ENCODE data around the gene NUMB.
"Not testable (repeated sequence)": the region's sequence is repeated elsewhere in the genome, so short reads cannot be mapped to it uniquely, and the experiment has no call there.

Gene NUMB

DNA sequence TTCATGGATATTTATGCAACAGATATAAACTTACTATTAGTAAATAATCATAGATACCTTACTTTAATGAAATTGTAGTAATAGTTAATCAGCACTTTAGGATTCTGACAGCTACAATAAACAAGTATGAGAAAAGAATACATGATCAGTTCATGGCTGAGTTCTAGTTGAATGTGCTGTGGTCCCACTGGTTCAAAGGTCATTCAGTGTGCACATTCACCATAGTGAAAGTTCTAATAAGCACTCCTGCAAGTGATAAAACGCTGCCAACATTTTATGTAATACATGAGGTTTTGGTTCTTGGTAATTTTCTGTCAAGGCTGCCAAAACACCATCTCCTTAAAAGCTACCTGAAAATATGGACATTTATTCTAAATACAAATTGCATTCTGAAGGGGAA, 92.6 kb downstream of the NUMB start:
- DNase-seq (ENCODE audit: low read depth in 2 of 2, low spot score in 1 of 2) = no peak

DNA sequence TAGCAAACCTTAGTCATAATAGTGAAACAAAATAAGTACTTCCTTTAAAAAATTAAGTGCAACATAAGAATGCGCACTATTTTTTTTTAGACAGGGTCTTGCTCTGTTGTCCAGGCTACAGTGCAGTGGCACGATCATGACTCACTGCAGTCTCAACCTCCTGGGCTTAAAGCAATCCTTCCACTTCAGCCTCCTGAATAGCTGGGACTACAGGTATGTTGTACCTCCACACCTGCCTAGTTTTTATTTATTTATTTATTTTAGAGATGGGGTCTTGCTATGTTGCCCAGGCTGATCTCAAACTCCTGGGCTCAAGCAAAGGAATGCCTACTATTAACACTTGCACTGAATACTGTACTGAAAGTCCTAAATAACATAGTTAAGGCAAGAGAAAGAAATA, 93.8 kb downstream of the NUMB start:
- DNase-seq (ENCODE audit: low read depth in 2 of 2, low spot score in 1 of 2) = no peak

DNA sequence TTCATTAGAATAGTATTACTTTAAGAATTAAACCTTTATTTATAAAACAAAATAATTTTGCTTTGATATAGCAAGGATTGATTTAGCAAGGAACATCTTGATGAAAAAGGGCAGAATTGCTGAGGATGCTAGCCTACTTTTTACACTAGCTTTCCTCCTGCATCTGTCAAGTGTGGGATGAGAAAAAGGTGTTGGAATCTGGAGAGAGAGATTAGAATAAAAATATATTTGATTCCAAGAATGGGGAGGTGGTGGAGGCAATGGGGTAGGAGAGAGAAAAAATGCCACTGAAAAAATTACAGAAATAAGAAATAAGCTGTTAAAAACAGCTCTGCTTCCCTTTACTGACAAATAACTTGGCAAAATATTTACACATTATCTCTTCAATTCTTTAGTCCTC, 98.9 kb downstream of the NUMB start:
- no peak for DNase-seq (ENCODE audit: low read depth in 2 of 2, low spot score in 1 of 2)

DNA sequence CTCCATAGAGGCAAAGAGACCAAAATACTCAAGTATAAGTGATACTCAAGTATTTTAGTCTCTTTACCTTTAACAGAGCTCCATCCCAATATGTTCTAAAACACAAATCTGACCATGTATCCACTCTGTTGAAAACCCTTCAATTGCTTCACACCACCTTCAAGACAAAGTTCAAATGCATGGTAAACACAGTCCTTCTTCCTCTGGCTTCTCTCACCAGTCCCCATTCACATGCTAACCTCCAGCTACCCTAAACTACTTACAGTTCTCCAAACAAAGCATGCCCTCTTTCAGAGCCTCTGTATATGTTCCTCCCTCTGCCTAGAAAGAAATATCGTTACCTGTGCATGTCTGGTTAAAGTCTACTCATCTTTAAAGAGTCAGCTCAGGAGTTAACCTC, 100.2 kb downstream of the NUMB start:
- no peak for DNase-seq (ENCODE audit: low read depth in 2 of 2, low spot score in 1 of 2)

DNA sequence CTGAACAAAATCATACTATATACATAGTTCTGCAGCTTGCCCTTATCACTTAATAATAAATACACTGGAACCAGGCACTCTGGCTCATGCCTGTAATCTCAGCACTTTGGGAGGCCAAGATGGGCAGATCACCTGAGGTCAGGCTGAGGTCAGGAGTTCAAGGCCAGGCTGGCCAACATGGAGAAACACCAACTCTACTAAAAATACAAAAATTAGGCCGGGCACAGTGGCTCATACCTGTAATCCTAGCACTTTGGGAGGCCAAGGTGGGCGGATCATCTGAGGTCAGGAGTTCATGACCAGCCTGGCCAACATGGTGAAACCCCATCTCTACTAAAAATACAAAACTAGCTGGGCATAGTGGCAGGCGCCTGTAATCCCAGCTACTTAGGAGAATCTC, 109.3 kb downstream of the NUMB start:
- DNase-seq (ENCODE audit: low read depth in 2 of 2, low spot score in 1 of 2) = not testable (repeated sequence)

DNA sequence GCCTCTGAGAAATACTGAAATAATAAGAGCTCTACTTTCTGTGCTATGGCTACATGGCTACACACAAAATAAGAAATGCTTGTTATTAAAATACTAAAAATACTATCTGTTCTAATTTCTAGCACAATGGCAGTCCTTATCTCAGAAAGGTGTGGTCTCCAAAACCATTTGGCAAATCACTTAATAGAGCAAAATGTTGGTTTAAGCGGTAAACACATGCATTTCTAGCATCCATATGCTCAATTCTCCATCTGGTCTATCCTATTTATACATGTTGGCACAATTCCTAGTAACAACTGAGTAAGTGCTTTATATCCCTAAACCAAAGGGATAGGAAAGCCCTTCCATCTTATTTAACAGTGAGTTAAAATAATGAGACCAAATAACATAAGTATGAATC, 114.0 kb downstream of the NUMB start:
- no peak for DNase-seq (ENCODE audit: low read depth in 2 of 2, low spot score in 1 of 2)

DNA sequence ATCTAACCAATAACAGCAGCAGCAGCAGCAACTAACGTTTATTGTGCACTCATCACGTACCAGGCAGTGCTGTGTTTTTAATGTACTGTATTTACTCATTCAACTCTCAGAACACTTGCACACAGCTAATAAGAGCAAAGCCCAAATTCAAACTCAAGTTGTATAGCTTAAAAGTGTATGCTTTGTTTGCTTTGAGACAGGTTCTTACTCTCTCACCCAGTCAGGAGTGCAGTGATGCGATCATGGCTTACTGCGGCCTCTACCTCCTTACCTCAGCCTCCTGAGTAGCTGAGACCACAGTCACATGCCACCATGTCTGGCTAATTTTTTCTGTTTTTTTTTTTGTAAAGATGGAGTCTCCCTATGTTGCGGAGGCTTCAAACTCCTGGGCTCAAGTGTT, 115.7 kb downstream of the NUMB start:
- DNase-seq (ENCODE audit: low read depth in 2 of 2, low spot score in 1 of 2) = no peak

DNA sequence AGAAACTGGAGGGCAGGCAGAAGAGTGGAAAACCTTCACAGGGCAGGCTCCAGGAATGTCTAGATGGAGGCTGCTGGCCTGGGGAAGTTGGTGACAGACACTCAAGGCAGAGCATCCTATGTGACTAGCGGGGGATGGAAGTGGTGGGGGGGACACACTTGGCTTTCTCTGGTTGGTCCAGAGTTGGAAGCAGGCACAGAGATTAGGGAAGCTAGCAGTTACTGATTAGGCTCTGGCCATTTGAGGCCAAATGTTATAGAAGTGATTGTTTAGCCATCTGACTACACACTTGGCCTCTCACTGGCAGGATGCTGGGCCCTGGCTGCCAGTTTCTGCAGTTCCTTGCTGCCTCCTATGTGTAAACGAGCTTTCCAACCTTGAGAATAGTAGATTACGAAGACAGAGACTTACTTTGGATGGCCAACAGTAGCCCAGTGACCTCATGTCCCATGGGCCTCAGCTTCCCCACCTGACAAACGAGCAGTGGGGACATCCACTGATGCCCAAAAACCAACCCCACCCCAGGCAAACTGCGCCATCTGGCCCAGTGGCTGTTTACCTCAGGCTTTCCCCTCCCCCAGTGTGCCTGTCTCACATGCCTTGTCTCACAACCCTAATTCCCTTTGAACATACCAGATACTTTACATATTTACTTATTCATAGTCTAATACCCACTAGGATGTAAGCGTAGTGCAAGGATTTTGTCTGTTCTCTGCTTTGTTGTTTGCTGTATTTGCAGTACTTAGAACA, 118.3 kb downstream of the NUMB start:
- no peak for DNase-seq (ENCODE audit: low read depth in 2 of 2, low spot score in 1 of 2)

DNA sequence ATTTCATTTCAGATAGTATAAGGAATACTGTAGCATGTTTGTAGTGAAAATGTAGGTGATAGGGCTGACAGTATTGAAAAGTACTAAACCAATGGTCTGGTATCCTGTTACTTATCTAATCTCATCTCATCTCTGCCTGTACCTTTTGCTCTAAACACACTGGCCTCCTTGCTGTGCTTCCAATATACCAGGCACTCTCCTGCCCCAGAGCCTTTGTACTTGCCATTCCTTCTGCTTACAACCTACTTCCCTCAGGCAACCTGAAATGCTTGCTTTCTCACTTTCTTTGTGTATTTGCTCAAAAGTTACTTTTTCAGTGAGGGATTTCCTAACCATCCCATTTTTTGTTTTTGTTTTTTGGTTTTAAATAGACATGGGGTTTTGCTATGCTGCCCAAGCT, 119.1 kb downstream of the NUMB start:
- no peak for DNase-seq (ENCODE audit: low read depth in 2 of 2, low spot score in 1 of 2)

DNA sequence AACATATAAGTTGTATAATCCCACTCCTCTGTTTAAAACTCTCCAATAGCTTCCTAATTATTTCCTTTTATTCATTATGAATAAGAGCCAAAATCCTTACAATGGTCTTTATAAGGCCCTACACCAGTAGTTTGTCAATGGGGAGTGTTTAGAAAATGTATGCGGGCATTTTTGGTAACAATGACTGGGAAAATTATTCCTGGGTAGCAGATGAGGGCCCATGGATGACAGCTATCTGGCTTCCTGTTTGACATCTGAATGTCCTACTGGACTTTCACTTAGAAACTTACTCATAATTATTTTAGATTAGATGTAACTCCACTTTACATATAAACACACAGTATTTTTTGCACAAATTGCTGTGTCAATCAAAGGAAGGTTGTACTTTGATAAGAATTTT, 119.8 kb downstream of the NUMB start:
- no peak for DNase-seq (ENCODE audit: low read depth in 2 of 2, low spot score in 1 of 2)

DNA sequence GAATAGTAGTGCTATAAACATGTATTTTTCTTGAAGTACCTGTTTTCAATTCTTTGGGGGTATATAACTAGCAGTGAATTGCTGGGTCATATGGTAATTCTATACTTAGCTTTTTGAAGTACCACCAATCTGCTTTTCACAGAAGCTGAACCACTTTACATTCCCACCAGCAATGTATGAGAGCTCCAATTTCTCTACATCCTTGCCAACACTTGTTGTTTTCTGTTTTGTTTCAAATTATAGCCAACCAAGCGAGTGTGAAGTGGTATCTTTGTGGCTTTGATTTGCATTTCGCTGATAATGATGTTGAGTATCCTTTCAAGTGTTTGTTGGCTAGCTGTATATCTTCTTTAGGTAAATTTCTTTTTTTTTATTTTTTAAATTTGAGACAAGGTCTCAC, 125.3 kb downstream of the NUMB start:
- DNase-seq (ENCODE audit: low read depth in 2 of 2, low spot score in 1 of 2) = no peak

DNA sequence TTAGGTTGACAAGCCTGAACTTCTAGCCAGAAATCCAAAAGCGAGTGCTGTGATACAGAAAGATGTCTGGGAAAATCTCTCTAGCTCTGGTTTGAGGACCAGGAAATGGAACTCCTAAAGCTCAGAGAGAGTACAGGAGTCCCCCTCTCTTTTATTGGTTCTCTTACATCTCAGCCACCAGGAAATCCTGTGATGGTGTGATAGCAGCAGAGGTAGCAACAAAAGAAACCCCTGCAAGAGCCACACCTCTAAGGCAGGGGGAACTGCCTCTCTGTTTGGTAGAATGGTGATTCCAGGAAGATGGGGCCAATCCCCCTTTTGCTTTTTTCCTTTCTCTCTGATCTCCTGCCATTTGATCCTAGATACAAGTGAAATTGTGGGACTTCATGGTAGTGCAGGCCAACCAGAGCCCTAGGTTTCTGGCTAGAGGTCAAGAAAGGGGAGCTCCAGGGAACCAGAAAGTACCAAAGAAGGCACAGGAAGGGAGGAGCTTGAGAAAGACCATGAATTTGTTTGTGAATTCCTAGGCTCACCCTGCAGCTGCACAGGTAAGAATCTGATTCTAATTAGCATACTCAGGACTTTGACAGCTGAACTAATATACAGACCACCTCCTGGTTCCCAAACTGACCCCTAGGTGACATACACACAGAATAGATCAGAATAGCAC, 132.6 kb downstream of the NUMB start:
- DNase-seq (ENCODE audit: low read depth in 2 of 2, low spot score in 1 of 2) = no peak

DNA sequence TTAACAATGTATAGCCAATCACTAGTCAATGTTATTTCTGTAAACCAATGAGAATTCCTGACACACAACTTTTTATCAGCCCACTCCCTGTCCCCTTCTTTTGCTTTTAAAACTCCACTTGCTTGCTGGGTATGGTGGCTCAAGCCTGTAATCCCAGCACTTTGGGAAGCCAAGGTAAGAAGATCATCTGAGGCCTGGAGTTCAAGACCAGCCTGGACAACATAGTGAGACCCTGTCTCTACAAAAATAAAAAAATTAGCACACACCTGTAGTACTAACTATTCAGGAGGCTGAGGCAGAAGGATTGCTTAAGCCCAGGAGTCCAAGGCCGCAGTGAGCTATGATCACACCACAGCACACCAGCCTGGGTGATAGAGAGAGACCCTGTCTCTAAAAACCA, 133.3 kb downstream of the NUMB start:
- no peak for DNase-seq (ENCODE audit: low read depth in 2 of 2, low spot score in 1 of 2)

DNA sequence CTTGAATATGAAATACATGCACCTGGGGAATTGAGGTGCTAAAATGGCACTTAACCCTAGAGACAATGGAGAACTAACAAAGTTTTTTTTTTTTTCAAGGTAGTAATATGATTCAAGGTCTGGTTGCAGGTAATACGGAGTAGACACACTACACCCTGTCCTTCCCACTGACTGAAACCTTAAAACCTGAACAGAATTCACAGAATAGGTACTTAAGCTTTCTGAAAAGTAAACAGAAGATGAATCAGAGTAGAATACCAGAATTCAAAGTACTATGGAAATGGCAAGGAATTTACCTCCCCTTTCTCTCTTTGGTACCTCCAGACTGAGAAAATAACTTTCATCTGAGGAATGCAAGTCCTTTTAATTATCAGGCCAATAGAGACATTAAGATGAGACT, 133.8 kb downstream of the NUMB start:
- DNase-seq (ENCODE audit: low read depth in 2 of 2, low spot score in 1 of 2) = no peak

DNA sequence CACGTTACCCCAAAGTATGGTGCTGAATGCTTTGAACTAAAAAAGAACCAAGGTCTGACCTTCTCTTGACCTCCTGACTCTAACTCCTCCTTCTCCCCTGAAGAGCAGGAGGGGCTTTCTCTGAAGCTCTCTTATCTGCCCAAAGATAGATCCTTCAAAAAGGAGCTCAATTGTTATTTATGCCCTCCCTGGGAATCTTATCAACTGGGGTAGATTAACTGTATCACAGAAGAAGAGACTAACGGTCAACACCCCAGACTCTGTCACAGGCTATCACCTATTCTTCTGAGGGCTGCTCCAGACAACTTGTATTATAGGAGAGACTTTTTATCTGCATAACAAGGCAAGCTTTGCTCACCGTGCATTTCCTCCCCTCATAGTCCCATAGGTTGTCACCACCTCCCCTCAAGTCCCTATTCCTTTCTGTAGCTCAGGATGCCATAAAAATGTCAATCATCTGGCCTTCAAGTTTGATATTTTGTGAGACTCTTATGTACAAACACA, 134.4 kb downstream of the NUMB start:
- DNase-seq (ENCODE audit: low read depth in 2 of 2, low spot score in 1 of 2) = no peak

DNA sequence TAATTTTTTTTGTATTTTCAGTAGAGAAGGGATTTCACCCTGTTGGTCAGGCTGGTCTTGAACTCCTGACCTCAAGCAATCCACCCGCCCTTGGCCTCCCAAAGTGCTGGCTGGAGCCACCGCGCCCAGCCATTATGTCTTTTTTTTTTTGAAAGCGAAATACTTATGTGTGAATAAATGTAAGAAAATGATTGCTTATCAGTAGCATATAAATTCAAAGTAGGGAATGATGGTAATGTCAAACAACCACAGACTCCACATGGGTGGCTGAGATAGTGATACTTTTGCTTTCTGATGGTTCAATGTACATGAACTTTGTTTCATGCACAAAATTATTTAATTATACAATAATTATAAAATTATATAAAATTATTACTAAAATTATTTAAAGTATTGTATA, 145.2 kb downstream of the NUMB start:
- DNase-seq (ENCODE audit: low read depth in 2 of 2, low spot score in 1 of 2) = no peak

DNA sequence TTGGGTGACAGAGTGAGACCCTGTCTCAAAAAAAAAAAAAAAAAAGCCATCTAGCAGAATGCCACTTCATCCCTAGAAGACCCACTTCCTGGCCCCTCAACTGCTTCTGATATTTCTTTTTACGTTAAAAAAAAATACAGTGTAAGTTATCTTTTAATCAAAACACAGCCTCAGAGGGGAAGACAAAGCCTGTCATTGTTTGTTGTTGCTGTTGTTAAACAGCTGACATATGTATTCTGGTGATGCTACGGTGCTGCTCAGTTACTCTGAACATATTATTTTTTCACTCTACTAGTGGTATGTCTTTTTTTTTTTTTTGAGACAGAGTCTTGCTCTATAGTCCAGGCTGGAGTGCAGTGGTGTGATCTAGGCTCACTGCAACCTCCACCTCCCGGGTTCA, 145.7 kb downstream of the NUMB start:
- DNase-seq (ENCODE audit: low read depth in 2 of 2, low spot score in 1 of 2) = no peak

DNA sequence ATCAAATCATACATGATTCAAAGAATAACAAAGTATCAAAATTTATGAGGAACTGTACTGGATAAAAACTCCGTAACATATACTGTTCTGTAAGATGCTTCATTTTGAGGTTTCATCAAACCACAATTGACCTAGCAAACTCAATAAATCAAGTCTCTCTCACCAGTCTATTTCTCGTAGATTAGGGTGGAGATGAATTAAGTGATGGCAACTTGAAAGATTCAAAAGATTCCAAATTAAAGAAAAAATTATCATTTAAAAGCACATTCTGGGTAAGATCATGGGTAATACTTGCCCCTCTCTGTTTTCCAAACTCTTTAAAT, 146.7 kb downstream of the NUMB start:
- DNase-seq (ENCODE audit: low read depth in 2 of 2, low spot score in 1 of 2) = no peak

DNA sequence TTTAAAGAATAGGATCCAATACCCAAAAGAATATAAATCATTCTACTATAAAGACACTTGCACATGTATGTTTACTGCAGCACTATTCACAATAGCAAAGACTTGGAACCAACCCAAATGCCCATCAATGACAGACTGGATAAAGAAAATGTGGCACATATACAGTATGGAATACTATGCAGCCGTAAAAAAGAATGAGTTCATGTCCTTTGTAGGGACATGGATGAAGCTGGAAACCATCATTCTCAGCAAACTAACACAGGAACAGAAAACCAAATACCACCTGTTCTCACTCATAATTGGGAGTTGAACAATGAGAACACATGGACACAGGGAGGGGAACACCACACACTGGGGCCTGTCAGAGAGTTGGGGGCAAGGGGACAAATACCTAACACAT, 149.1 kb downstream of the NUMB start:
- not testable (repeated sequence) for DNase-seq (ENCODE audit: low read depth in 2 of 2, low spot score in 1 of 2)

DNA sequence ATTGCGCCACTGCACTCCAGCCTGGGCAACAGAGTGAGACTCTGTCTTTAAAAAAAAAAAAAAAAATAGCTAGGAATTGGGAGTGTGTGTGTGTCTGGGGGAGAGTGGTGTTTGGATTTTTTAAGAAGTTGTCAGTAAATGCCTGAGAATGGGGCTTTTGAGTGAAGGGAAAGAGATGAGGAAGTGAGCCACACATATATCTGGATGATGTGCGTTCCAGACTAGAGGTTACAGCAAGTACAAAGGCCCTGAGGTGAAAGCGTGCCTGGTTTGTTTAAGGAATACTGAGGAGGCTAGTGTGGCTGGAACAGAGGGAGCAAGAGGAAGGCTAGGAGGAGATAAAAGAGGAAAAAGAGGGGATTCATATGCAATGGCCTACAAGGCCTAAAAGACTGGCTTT, 151.1 kb downstream of the NUMB start:
- DNase-seq (ENCODE audit: low read depth in 2 of 2, low spot score in 1 of 2) = no peak

DNA sequence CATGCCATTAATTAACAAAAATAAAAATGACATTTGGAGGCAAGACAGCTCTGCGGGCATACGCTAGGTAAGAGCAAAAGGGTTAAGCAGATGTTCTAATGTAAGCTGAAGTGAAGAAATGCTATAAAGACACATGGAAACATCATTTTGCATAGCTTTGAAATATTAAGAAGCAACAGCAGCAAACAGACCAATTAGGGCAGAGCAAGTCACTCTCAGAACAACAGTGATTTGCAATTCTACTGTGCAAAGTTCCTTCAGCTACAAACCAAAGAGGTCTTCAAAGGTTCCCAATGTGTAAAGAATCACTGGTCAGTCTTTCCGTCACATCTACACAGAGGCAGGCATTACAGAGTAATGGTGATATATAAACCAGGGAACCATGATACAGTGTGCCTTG, 152.8 kb downstream of the NUMB start:
- no peak for DNase-seq (ENCODE audit: low read depth in 2 of 2, low spot score in 1 of 2)

DNA sequence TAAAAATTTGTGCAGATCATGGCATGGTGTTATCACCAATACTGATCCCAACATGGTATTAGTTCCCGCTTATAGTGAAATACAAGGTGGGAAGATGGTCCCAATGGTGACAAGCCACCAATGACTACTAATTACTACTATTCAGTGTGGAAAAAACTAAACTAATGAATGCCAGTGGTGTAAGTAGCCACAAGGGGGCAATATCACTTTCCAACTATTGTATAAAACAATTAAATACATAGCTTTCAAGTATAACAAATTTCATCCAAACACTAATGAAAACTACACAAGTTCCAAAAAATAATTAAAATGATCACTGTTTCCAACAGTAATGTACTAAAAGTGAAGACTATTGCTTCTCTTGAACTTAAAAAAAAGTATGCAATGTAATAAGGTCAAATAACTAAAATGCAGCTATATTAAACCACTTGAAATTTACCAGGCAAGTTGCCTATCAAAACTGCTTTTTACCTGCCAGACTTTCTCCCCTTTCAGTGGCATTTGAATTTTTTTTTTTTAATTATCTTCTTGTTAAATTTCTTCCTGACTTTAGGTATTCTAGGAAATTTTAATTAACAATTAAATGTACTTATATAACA, 163.0 kb downstream of the NUMB start:
- DNase-seq (ENCODE audit: low read depth in 2 of 2, low spot score in 1 of 2) = no peak

Data from stimulated activated CD8-positive, alpha-beta memory T cell treated with anti-CD3 and anti-CD28 coated beads, Interleukin-4, amount 100 ng/mL, for 1 hour (primary cell).